ENCODE data around the gene SOX1.

The SOX1 gene

DNA sequence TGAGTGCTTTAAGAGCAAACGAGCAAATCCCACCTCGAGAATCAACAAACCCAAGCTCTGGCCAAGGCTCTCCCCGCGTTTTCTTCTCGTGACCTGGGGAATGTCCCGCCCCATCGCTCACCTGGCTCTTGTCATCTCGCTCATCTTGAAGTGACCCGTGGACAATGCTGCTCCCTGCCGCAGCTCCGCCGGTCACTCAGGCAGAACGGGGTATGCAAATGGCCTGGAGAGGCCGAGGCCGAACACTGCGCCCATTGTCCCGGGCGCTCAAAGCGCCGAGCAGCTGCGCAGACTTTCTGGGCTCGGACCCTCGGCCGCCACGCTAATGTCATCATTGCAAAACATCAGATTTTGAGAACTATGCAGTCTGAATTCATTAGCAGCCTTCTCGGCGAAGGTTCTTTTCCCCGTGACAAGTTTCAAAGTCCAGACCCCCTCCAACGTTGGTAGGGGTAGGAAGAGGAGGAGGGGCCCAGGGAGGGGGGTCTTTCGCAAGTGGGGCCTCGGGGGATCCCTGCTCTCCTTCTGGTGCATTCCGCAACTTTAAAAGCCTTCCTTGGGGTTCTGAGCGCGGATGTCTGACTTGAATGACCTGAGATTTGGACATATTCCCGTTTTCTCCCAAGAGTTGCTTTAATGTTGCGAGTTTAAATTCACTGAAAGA lies 39.7 kb downstream of the SOX1 start:
- TF ChIP-seq, protein P1, sequence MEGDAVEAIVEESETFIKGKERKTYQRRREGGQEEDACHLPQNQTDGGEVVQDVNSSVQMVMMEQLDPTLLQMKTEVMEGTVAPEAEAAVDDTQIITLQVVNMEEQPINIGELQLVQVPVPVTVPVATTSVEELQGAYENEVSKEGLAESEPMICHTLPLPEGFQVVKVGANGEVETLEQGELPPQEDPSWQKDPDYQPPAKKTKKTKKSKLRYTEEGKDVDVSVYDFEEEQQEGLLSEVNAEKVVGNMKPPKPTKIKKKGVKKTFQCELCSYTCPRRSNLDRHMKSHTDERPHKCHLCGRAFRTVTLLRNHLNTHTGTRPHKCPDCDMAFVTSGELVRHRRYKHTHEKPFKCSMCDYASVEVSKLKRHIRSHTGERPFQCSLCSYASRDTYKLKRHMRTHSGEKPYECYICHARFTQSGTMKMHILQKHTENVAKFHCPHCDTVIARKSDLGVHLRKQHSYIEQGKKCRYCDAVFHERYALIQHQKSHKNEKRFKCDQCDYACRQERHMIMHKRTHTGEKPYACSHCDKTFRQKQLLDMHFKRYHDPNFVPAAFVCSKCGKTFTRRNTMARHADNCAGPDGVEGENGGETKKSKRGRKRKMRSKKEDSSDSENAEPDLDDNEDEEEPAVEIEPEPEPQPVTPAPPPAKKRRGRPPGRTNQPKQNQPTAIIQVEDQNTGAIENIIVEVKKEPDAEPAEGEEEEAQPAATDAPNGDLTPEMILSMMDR (IDR thresholded peaks at IDR 0.05; ENCODE audit: low read depth, low read length), result no peak
- no peak overlapping the region for H3K4me3 ChIP-seq (ENCODE audit: low read depth, low read length)

- H3K4me3 ChIP-seq (ENCODE audit: low read depth, low read length), result no peak overlapping the region
- TF ChIP-seq, protein P1 (IDR thresholded peaks at IDR 0.05; ENCODE audit: low read depth, low read length), result no peak
These were observed 40.3 kb downstream of the SOX1 start for GRCh38 chr13:112107289-112107688.

- TF ChIP-seq, protein P1 (IDR thresholded peaks at IDR 0.05; ENCODE audit: low read depth, low read length), result no peak
- no peak overlapping the region for H3K4me3 ChIP-seq (ENCODE audit: low read depth, low read length)
These were observed 43.5 kb downstream of the SOX1 start for GRCh38 chr13:112110479-112110878.

GRCh38 chr13:112111239-112111857 lies 44.4 kb downstream of the SOX1 start:
- no peak overlapping the region for H3K4me3 ChIP-seq (ENCODE audit: low read depth, low read length)
- TF ChIP-seq, protein P1 (IDR thresholded peaks at IDR 0.05; ENCODE audit: low read depth, low read length), result no peak

- TF ChIP-seq, protein P1 (IDR thresholded peaks at IDR 0.05; ENCODE audit: low read depth, low read length), result no peak
- H3K4me3 ChIP-seq (ENCODE audit: low read depth, low read length), result no peak overlapping the region
These were observed 45.8 kb downstream of the SOX1 start for GRCh38 chr13:112112534-112113276.

DNA sequence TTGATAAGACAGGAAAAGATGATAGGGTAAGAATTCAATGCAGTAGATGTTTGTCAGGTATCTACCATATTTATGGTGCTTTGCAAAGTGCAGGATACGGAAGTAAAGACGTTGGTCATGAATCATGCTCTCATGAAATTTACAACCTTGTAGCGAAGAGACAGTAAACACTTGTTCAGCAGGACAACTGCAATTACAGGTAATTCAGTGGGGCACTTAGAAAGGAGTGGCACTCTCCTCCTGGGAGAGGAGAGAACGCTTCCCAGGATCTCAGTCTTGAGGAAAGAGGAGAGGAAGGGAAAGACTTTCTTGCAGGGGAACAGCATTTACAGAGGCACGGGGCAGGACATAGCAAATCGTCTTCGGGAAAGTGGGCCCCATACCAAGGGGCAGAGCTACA lies 46.4 kb downstream of the SOX1 start:
- no peak overlapping the region for H3K4me3 ChIP-seq (ENCODE audit: low read depth, low read length)
- TF ChIP-seq, protein P1 (IDR thresholded peaks at IDR 0.05; ENCODE audit: low read depth, low read length), result no peak

- TF ChIP-seq, protein P1 (IDR thresholded peaks at IDR 0.05; ENCODE audit: low read depth, low read length), result no peak
- no peak overlapping the region for H3K4me3 ChIP-seq (ENCODE audit: low read depth, low read length)
These were observed 46.9 kb downstream of the SOX1 start for GRCh38 chr13:112113851-112114250.
